Renal cortex interstitium (tissue), 11 donors: ENCODE data around the gene TNP1. TPM values are rescaled to one million over a fixed set of nuclear protein-coding genes. Genes with fewer than 3 reads are reported as not detected.
A peak's percentile ranks its signal among the peaks of the same experiment; 100 is the strongest.

Source experiments
- DNase-seq, 11 donors: peaks; one replicate each; pipeline ENCODE4 v3.0.0-alpha.2; 2013; ENCODE audit warnings: low read depth in 9 of 11, low spot score in 4 of 11; ENCODE audit errors: extremely low read depth in 1 of 11
- polyA plus RNA-seq, 3 donors: library from polyadenylated mRNA; unstranded; fragments of 120-200 nt; gene quantifications; one replicate each; pipeline ENCODE4 v1.2.1, GENCODE V29; 2013; ENCODE audit not compliant: insufficient read length in 3 of 3

The TNP1 gene
- polyA plus RNA-seq, 3 donors, result not detected

- DNase-seq, result no peak
Observed at GRCh38 chr2:216855079-216855478, 4.8 kb downstream of the TNP1 start.

- DNase-seq, result no peak
Observed at GRCh38 chr2:216851486-216852090, 8.3 kb downstream of the TNP1 start.

- no peak for DNase-seq
Observed at GRCh38 chr2:216850665-216851322, 9.1 kb downstream of the TNP1 start.

- no peak for DNase-seq
Observed at GRCh38 chr2:216849987-216850386, 9.9 kb downstream of the TNP1 start.

- no peak for DNase-seq
Observed at GRCh38 chr2:216845426-216845825, 14.4 kb downstream of the TNP1 start.

GRCh38 chr2:216842636-216843035, 17.2 kb downstream of the TNP1 start:
- no peak for DNase-seq

- DNase-seq, result no peak
Observed at GRCh38 chr2:216839688-216840087, 20.2 kb downstream of the TNP1 start.

GRCh38 chr2:216838151-216838550, 21.7 kb downstream of the TNP1 start:
- DNase-seq, result peak in 7 of 11 donors; percentile 6 to 52 (median 24)

- no peak for DNase-seq
Observed at GRCh38 chr2:216837740-216838139, 22.1 kb downstream of the TNP1 start.

- no peak for DNase-seq
Observed at GRCh38 chr2:216833061-216833460, 26.8 kb downstream of the TNP1 start.

GRCh38 chr2:216830346-216830745, 29.5 kb downstream of the TNP1 start:
- peak in 1 of 11 donors; percentile 11 for DNase-seq

GRCh38 chr2:216829533-216829932, 30.3 kb downstream of the TNP1 start:
- DNase-seq, result peak in 2 of 11 donors; percentile 17 to 24

GRCh38 chr2:216827073-216827720, 32.7 kb downstream of the TNP1 start:
- DNase-seq, result no peak

GRCh38 chr2:216822470-216822869, 37.4 kb downstream of the TNP1 start:
- DNase-seq, result no peak

GRCh38 chr2:216820709-216821108, 39.2 kb downstream of the TNP1 start:
- DNase-seq, result no peak

GRCh38 chr2:216819766-216820165, 40.1 kb downstream of the TNP1 start:
- no peak for DNase-seq

GRCh38 chr2:216819055-216819454, 40.8 kb downstream of the TNP1 start:
- DNase-seq, result no peak

- no peak for DNase-seq
Observed at GRCh38 chr2:216810399-216811160, 49.3 kb downstream of the TNP1 start.
